HUDEP-2 (cell line): ENCODE data around the gene RBM17.
"Not testable (repeated sequence)": the region's sequence is repeated elsewhere in the genome, so short reads cannot be mapped to it uniquely, and the experiment has no call there.

ENCODE experiments used
- DNase-seq, 76 experiments: peaks; one replicate each; lab custom pipeline; 2025; ENCODE audit not compliant: unreplicated experiment in 76 of 76; lab: John Stamatoyannopoulos, UW

Gene RBM17

DNA sequence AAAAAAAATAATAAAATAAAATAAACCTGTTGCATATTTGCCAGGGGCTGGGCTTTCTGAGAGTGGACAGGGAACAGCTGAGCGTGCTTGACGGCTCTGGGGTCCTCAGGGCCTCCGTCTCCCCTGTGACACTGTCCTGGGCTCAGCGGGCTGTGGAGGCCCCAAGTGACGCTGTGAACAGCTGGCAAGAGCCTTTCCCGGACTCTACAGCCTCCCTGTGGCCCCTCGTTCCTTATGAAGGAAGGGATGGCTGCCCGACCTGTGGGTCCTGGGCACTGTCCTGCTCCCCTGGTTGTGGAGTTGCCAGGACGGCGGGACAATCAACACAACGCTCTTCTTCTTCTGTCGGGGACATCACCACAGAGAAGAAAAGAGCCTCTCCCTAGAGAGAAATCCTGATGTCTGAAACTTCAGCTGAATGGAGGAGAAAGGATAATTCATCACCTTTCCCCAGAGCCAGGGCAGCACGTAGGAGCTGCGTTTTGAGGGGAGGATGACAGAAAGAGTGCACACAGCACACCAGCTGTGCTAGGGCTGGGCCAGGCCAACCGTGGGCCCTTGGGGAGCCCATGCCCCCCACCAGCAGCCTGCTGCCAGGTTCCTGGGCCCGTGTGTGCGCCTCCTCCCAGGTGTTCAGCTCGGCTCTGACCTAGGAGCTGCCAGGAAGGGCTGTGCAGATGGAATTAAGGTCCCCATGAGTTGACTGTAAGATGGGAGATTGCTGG lies 45.4 kb downstream of the RBM17 start:
- DNase-seq = no peak

DNA sequence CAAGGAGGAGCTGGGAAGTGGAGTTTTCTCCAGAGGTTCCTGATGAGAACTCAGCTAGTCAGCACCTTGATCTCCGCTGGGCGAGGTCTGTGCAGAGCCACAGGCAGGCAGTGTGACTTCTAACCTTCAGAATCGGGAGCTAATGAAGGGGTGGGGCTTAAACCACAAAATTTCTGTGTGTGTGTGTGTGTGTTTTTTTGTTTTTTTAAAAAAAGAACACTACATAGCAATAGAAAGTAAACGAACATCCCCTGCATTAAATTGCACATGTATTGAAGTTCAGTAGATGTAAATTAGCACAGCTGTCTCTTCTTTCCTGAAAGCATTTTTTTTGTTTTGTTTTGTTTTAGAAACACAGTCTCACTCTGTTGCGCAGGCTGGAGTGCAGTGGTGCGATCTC lies 46.2 kb downstream of the RBM17 start:
- no peak for DNase-seq

DNA sequence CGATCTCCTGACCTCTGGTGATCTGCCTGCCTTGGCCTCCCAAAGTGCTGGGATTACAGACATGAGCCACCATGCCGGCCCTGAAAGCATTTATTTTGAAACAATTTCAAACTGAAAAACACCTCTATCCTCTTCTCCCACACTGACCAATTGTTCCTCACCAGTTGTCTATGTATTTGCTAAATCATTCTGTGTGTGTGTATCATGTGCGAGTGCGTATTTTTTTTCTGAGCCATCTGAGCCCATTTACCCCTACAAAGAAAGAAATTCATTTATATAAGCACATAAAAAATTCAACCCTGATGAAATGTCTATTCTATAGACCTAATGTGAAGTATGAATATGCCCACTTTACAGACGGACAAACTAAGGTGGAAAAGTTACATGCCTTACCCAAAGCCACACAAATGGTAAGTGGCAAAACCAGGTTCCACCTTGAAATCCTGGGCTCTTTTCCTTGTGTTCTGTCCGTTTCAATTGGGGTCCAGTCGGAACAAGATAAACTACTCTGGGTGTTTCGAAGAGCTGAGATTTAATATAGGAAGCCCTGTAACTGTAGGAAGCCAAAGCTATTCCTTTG lies 46.8 kb downstream of the RBM17 start:
- no peak for DNase-seq

DNA sequence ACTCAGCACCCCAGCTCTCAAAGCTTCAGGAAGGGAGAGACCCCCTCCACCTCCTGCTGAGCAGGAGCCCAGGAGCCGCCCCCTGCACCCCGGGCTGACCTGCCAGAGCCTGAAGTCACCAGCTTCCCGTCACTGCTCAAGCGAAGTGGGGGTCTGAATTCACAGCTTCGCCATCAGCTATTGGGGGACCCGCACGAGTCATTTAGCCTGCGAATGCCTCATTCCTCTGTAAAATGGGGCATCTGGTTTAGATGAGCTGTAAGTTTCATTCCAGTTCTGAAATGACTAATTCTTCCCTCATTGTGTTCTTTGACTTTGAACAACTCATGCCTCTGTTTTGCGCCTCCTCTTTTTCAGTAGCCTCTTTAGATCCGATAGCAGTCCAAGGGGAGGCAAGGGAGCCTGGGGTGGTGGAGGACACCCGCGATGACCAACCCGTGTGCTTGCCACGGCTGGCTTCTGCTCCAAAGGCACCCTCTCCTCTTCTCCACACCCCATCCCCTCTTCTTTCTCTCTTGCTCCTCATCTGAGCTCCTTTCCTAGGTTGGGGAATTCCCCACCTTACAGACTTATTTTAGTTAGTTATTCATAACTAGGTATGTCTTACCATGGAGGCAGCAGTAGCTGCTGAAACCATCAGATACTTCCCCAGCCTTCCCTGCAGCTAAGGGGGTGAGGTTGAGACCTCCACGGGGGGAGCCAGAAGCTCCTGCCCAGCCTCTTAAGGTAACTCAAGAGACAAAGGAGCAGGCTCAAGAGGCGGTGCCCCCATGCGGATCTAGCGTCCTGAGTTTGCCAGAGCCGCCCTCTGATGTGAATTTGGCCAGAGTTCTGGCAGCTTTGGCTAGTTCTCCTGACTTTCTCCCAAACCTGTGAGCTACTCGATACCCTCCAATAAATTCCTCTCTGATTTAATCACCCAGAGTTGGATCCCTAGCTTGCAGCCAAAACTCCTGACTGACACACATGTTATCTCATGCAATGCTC lies 47.7 kb downstream of the RBM17 start:
- no peak for DNase-seq

DNA sequence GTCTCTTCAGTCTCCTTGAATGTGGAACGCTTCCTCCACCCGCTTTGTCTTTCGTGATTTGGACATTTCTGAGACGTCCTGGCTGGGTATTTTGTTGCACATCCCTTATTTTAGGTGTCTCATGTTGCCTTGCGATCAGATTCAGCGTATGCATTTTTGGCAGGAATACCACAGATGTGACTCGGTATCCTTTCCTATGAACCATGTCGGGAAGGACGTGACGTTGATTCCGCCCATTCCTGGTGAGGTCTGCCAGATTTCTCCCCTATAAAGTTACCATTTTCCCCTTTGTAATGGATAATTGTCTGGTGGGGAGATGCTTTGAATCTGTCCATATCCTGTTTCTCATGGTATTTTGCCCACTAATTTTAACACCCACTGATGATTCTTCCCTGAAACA lies 49.6 kb downstream of the RBM17 start:
- no peak for DNase-seq

DNA sequence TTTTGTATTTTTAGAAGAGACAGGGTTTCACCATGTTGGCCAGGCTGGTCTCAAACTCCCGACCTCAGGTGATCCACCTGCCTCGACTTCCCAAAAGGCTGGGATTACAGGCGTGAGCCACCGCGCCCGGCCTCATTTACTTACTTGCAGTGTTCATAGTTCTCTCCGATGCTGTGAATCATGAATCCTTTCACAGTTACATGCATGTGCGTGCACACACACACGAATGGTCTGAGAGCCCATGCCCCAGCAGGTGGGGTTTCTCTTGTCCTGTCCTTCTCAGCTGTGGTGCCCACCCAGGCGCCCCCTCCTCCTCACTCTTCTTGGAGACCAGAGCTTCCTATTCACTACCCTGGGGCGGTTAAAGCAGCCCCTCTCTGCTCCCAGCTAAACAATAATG lies 50.6 kb downstream of the RBM17 start:
- no peak for DNase-seq

DNA sequence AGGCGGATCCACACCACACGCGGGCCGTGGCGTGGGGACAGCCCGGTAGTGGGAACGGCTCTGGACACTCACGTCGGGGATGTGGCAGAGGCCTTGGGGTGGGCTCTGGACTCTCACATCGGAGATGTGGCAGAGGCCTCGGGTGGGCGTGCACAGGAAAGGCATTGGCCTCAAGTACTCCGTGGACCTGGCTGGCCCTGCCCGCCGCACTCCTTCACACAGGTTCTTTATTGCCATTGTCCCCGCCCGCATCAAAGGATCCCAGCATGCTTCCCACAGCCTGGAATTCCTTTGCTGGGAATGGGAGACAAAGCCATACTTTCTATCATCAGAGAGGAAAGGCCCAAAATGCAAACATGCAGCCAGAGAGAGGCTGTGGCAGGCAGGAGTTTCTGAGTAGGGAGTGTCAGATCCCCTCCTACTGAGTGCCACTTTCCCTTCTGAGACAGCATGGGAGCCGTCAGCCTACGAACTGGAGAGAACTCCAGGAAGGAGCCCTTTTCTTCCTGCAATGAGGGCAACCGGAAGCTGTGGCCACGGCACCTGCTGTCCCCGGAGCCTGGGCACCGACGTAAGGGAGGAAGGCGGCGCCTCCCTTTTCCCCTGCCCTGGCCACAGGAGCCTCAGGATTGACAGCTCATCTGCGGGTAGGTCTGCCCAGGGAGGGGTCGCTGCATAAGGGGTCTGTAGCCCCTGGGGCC lies 51.5 kb downstream of the RBM17 start:
- DNase-seq = no peak

DNA sequence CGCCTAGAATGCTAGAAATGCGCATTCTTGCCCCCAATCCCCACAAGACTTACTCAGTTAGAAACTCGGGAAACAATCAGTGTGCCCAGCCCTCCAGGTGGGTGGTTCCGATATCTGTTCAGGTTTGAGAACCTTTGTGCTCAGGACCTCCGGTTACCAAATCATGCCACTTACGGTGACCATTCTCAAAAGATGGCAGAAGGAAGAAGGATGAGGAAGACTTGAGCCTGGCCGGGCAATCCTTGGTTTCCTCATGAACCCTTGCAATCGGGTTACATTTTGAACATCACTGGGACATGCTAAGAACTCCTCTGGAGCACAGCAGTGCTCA lies 52.1 kb downstream of the RBM17 start:
- no peak for DNase-seq

DNA sequence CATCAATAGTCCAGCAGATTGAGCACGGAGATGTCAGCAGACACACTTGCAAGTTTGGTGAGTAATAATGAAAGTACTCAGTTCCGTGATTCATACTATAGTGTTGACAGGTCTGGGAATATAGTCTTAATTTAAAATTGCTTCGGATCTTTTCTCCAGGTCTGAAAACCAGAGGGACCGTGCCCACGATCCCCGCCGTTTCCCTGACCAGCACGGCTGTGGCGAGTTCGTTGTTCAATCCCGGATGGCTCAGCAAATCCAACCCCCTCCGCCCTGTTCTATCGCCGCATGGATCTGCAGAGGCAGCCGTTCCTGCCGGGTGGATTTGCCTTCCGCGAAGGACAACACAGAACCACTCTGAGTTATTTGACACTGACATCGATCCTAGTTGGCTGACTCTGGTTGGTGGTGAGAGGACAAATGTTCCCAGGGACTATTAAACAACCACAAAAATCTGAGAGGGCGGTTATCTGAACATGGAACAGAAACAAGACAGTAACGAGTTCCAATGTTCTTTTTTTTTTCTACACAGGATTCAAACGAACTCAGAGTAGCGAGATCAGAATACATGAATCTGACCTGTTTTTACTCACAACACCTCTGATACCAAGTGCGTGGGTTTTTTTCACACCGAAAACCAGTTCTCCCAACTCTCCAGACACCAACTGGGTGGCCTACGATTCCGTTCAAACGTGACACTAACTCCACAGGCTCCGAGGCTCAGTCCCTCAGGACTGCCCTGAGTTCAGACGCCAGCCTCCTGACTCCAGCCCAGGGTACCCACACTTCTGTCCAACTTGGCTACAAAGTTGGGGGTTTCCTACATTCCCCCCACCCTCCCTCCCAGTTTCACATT lies 52.7 kb downstream of the RBM17 start:
- DNase-seq = no peak

DNA sequence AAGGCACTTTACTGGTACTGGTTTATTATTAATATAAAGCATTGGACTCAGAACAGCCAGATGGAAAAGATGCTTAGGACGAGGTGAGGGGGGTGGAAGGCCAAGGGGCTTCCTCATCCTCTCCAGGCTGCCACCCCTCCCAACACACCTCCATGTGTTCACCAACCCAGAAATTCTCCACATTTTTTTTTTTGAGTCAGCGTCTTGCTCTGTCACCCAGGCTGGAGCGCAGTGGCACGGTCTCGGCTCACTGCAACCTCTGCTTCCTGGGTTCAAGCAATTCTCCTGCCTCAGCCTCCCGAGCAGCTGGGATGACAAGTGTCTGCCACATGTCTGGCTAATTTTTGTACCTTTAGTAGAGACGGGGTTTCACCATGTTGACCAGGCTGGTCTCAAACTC lies 53.4 kb downstream of the RBM17 start:
- not testable (repeated sequence) for DNase-seq

DNA sequence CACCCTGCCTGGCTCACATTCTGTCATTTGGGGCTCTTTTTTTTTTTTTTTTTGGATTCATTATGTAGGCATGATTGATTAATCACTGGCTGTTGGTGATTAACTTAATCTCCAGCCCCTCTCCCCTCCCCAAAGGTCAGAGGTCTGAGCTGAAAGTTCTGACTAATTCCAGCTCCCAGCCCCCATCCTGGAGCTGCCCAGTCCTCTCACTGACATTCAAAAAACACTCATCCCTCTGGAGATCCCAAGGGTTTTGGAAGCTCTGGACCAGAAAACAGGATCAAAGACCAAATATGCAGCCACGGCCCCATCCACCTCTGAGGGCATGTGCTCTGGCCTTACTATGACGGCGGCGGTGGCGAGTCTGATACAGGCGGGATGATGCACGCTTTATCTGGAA lies 53.8 kb downstream of the RBM17 start:
- DNase-seq = no peak

DNA sequence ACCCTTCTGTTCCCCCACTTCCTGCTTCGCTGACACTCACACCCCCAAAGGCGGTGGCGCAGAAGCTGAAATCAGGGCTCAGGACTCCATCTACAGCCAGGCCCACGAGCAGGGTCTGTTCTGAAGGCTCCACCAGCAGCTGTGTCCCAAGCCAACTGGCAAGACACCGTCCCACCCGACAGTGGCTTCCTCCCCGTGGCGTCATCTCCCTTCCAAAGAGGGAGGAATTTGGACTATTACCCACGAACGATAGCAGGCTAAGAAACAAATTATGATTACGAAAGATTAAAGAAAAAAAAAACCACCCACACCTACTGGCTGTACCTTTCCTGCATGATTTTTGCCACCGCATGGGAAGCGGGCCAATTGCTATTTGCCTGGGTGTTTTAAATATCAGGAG lies 54.3 kb downstream of the RBM17 start:
- DNase-seq = no peak

DNA sequence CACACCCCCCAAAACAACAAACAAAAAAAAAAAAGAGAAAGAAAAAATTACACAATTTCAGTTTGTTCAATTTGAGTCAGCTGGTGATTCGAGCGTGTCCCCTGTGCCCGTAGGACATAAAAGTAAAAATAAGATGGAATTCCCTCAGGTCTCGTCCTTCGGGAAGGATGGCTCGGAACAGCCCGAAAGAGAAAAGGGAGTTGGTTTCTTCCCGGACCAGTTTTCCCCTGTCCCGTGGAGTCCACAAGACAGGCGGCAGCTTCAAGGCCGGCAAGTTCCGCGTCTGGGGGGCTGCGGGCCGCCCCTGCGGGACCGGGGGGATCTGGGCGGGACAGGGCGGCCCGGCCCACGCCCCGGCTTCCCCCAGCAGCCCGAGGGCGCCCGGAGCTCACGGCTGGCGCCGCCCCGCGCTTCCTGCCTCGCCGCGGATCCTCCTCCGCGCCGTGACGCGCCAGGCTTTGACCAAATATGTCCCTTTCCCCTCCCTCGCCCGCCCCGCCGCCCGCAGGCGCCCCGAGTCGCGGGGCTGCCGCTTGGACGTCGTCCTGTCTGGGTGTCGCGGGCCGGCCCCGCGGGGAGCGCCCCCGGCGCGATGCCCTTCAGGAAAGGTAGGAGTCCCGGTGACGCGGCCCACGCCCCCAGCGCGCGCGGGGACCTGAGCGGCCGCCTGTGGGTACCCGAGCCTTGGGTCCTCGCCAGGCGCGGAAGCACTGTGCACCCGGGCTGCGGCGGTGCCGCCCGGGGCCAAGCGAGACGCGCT lies 55.8 kb downstream of the RBM17 start:
- peak in 74 of 76 experiments; percentile 15 to 86 (median 68) for DNase-seq

DNA sequence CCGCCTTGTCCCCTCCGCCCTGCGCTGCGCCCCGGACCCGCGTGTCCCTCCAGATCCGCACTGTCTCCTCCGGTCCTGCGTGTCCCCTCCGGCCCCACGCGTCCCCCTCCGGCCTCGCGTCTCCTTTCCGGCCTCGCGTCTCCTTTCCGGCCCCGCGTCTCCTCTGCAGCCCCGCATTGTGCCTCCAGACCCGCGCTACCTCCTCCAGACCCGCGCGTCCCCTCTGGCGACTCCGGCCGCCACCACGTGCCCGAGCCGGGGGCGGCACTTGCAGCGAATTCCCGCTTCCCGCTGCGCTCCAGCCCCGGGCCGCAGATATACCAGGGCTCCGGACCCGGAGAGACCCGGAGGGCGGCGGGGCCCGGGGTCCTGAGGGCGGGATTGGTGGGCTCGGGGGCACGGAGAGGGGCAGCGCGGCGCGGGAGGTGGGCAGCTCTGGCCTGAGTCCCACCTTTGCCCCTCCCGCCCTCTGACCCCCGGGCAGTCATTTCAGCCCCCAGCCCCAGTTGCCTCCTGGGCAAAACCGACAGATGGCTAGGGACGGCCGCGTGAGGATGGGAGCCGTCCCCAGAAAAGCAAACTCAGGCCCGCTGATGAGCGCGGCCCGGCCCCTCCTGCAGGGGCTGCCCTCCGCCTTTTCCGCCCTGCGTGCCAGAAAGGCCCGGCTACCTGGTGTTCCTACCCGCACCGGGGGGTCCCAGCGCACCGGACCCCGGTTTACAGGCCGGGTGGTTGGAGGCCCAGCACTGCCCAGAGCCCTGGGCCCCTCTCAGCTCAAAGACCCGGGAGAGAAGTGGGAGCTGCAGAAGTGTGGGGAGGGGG lies 56.5 kb downstream of the RBM17 start:
- peak in 2 of 76 experiments; percentile 29 to 43 for DNase-seq

DNA sequence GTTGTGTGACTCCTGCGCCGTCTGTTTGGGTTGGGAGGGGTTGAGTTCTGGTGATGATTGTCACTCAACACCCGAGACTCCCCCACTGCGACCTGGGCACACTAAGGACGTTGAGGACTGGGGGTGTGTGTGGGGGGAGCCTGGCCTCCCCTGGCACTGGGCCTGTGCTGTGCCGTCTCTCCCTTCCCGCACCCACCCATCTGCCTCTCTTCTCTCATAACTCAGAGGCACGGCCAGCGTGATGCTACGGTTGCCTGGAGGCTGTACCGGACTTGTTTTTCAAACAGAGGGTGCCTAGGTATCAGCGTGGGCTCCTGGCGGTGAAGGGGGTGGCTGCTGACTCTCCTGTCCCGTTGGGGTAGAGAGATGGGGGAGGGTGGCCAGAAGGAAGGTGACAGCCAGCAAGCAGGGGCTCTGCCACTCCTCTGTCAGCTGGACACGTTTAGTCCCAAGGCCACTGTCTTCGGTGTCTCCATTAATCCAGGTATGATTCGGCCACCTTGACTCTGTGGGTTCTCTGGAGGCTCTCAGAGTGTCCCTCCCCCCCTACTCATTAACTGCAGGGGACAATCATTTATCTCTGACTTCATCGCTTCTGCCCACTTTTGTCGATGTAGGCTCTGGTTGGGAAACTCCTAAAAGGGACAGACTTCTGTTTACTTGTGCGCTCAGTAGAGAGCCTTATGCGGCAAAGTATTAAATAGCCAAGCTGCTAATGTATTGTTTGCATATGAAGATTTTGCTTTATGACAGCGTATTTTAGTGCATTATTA lies 57.4 kb downstream of the RBM17 start:
- no peak for DNase-seq

DNA sequence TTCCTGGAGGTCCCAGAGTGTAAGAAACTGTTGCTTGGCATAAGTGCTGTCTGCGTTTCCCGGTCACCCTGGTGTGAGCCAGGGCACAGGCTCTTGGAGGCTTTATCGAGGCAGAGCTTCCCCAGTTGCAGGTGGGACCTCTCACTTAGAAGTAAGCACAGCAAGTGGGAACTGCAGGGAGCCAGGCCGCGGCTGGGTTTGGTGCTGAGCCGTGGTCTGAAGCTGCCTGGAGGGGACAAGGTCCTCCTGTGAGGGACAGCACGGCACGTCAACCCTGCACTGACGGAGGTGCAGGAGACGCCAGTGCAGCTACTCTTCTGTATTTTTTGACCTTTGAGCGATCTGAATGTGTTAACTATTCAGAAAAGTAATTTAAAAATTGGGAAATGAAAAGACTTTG lies 58.1 kb downstream of the RBM17 start:
- DNase-seq = no peak

DNA sequence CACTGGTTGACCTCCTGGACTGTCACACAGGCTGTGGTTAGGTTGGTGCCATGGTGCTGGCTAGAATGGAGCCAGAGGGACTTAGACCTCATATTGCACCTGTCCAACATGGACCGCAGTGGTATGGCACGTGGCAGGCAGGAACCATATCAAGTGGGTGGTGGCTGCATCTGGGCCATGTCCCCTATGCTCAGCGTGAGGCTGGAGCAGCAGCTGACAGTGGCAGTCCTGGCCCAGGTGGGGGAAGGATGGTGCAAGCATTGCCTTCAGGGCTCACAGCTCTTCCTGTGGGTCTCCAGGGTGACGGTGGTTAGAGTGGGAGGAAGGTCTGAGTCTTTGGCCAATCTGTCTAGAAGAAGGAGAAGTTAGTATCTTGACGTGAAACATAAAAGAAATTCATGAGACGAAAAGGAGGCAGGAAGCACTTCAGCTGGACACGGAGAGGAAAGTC lies 59.4 kb downstream of the RBM17 start:
- DNase-seq = no peak

DNA sequence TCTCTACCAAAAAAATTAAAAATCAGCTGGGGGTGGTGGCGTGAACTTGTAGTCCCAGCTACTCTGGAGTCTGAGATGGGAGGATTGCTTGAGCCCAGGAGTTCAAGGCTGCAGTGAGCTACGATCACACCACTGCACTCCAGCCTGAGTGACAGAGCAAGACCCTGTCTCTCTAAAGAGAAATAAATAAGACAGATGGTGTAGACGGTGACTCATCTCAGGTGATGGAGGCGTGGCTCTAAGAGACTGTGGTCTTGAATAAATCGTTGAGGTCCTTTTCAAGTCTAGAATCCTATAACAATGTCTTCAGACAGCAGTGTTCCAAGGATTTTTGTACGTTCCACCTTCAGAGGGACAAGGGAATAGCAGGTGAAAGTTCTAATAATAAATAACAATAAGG lies 60.1 kb downstream of the RBM17 start:
- no peak for DNase-seq
